ENCODE results near the gene NAA16.
"Not testable (repeated sequence)": the region's sequence is repeated elsewhere in the genome, so short reads cannot be mapped to it uniquely, and the experiment has no call there.

The NAA16 gene

DNA sequence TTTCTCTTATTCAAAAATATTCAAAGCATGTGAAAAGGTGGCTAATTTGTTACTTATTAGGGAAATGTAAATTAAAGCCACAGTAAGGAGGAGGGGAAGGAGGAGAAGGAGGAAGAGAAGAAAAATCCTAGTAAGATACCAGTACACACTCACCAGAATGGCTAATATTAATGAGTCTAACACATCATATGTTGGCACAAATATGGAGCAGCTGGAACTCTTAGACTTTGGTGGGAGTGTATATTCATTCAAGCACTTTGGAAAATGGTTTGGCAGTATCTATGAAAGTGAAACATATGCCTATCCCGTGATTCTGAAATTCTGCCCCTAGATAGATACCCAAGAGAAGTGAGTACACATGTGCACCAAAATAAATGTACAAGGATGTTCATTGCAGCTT, 108.1 kb downstream of the NAA16 start:
- no peaks in the 10 kb centered on the region for H3K79me2 ChIP-seq (ENCODE audit: control insufficient read depth, low read length)
- no peaks in the 10 kb centered on the region for H3K27me3 ChIP-seq (ENCODE audit: control insufficient read depth, low read length)
- H3K27ac ChIP-seq (ENCODE audit: low read depth, low read length) = no peak overlapping the region
- H3F3A ChIP-seq (ENCODE audit: control insufficient read depth, insufficient read depth) = no peaks in the 10 kb centered on the region
- TF ChIP-seq, protein P1, sequence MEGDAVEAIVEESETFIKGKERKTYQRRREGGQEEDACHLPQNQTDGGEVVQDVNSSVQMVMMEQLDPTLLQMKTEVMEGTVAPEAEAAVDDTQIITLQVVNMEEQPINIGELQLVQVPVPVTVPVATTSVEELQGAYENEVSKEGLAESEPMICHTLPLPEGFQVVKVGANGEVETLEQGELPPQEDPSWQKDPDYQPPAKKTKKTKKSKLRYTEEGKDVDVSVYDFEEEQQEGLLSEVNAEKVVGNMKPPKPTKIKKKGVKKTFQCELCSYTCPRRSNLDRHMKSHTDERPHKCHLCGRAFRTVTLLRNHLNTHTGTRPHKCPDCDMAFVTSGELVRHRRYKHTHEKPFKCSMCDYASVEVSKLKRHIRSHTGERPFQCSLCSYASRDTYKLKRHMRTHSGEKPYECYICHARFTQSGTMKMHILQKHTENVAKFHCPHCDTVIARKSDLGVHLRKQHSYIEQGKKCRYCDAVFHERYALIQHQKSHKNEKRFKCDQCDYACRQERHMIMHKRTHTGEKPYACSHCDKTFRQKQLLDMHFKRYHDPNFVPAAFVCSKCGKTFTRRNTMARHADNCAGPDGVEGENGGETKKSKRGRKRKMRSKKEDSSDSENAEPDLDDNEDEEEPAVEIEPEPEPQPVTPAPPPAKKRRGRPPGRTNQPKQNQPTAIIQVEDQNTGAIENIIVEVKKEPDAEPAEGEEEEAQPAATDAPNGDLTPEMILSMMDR (IDR thresholded peaks at IDR 0.05; ENCODE audit: low read depth, low read length, poor library complexity, severe bottlenecking) = no peak
- TF ChIP-seq EZH2phosphoT487 (IDR thresholded peaks at IDR 0.05; ENCODE audit: borderline replicate concordance, low read length) = no peak
- no peak overlapping the region for H3K4me3 ChIP-seq (ENCODE audit: low read length)
- peaks cover 11% of the 10 kb centered on the region for H3K4me1 ChIP-seq (ENCODE audit: control insufficient read depth, low read length)
- no peaks in the 10 kb centered on the region for H4K20me1 ChIP-seq (ENCODE audit: control insufficient read depth, insufficient read depth, low read depth, low read length)
- no peaks in the 10 kb centered on the region for H3K9me3 ChIP-seq (ENCODE audit: control insufficient read depth, insufficient read depth, low read length)
- no peaks in the 10 kb centered on the region for H3K36me3 ChIP-seq (ENCODE audit: control insufficient read depth, low read length)
- H3K4me2 ChIP-seq (ENCODE audit: low read length) = no peak overlapping the region
- H3K9me2 ChIP-seq (replicated peaks; ENCODE audit: control insufficient read depth, low read length) = no peaks in the 10 kb centered on the region

DNA sequence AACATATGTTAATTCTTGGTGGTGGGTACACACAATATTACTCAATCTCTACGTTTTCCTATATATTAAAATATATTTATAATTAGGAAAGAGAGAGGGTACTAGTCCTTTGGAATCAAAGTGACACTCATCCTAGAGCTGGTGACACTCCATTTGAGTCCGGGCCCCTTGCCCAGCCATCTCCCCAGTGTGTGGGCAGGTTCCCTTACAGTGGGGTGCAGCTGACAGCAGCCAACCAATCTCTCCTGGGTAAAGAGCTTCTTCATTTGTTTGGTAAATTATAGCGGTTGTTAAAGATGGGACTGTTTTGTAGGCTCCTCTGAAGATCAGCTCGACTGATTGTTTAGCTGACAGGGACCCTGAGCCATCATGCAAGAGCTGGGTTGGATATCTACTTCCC, 109.1 kb downstream of the NAA16 start:
- Histone ChIP-seq H3K79me2 (ENCODE audit: control insufficient read depth, low read length) (no peaks in the 10 kb centered on the region), H3K4me2 (ENCODE audit: low read length) (no peak overlapping the region), H3K36me3 (ENCODE audit: control insufficient read depth, low read length) (no peaks in the 10 kb centered on the region), H3K4me1 (ENCODE audit: control insufficient read depth, low read length) (peaks cover 11% of the 10 kb centered on the region), H3F3A (ENCODE audit: control insufficient read depth, insufficient read depth) (no peaks in the 10 kb centered on the region), H3K9me2 (replicated peaks; ENCODE audit: control insufficient read depth, low read length) (no peaks in the 10 kb centered on the region), H3K9me3 (ENCODE audit: control insufficient read depth, insufficient read depth, low read length) (no peaks in the 10 kb centered on the region), H3K4me3 (ENCODE audit: low read length) (no peak overlapping the region), H3K27ac (ENCODE audit: low read depth, low read length) (no peak overlapping the region), H4K20me1 (ENCODE audit: control insufficient read depth, insufficient read depth, low read depth, low read length) (no peaks in the 10 kb centered on the region), H3K27me3 (ENCODE audit: control insufficient read depth, low read length) (no peaks in the 10 kb centered on the region)
- TF ChIP-seq, protein P1 (IDR thresholded peaks at IDR 0.05; ENCODE audit: low read depth, low read length, poor library complexity, severe bottlenecking) = no peak
- TF ChIP-seq EZH2phosphoT487 (IDR thresholded peaks at IDR 0.05; ENCODE audit: borderline replicate concordance, low read length) = no peak

DNA sequence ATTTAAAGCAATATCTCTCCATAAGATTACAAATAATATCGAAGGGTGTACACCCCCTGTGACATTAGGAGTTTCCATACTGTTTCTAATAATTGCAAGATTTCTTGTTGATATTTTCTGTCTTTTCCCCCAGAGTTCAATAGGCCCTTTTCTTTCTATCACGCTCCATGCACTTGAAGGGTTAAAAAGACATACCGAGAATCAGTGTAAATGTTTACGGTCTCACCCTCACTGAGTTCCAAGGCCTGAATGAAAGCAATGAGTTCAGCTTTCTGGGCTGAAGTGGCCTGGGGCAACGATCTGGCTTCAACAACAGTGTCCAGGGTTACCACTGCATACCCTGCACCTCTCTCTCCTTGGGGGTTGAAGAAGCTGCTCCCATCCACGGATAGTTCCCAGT, 110.3 kb downstream of the NAA16 start:
- H3K4me2 ChIP-seq (ENCODE audit: low read length); H3F3A ChIP-seq (ENCODE audit: control insufficient read depth, insufficient read depth); H4K20me1 ChIP-seq (ENCODE audit: control insufficient read depth, insufficient read depth, low read depth, low read length); H3K27ac ChIP-seq (ENCODE audit: low read depth, low read length); H3K4me3 ChIP-seq (ENCODE audit: low read length); H3K9me2 ChIP-seq (replicated peaks; ENCODE audit: control insufficient read depth, low read length); H3K9me3 ChIP-seq (ENCODE audit: control insufficient read depth, insufficient read depth, low read length); H3K27me3 ChIP-seq (ENCODE audit: control insufficient read depth, low read length); H3K79me2 ChIP-seq (ENCODE audit: control insufficient read depth, low read length); H3K36me3 ChIP-seq (ENCODE audit: control insufficient read depth, low read length): not testable (repeated sequence)
- H3K4me1 ChIP-seq (ENCODE audit: control insufficient read depth, low read length) = peaks cover 11% of the 10 kb centered on the region

DNA sequence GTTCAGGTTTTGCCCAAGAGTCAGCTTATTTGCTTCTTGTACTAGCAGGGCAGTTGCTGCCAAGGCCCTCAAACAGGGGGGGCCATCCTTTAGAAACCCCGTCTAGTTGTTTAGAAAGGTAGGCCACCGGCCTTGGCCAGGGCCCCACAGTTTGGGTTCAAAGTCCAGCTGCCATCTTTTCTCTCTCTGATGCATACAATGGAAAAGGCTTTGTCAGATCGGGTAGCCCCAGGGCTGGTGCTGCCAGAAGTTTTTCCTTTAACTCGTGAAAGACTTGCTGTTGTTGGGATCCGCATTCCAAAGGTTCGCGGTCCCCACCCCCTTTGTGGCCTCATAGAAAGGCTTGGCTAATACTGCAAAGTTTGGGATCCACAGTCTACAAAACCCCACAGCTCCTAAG, 110.9 kb downstream of the NAA16 start:
- H3K4me1 ChIP-seq (ENCODE audit: control insufficient read depth, low read length) = peaks cover 11% of the 10 kb centered on the region
- not testable (repeated sequence) for H3F3A ChIP-seq (ENCODE audit: control insufficient read depth, insufficient read depth); H3K79me2 ChIP-seq (ENCODE audit: control insufficient read depth, low read length); H3K4me2 ChIP-seq (ENCODE audit: low read length); H3K4me3 ChIP-seq (ENCODE audit: low read length); H3K9me3 ChIP-seq (ENCODE audit: control insufficient read depth, insufficient read depth, low read length); H3K27me3 ChIP-seq (ENCODE audit: control insufficient read depth, low read length); H4K20me1 ChIP-seq (ENCODE audit: control insufficient read depth, insufficient read depth, low read depth, low read length); H3K27ac ChIP-seq (ENCODE audit: low read depth, low read length); H3K9me2 ChIP-seq (replicated peaks; ENCODE audit: control insufficient read depth, low read length); H3K36me3 ChIP-seq (ENCODE audit: control insufficient read depth, low read length)

DNA sequence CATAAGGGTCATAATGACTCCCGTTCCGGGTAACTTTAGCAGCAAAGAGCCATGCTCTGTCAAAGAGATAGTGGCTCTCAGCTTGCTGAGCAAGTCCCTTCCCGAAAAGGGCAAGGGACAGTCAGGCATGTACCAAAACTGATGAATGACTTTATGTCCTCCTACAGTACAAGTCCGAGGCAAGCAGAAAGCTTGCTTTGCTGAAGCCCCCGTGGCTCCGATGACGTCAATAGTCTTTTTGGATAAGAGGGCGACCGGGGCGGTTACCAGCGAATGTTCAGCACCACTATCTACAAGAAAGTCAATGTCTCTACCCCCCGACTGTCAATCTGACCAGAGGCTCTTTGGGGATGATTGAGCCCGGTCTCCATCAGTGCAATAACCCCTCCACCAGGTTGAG, 112.2 kb downstream of the NAA16 start:
- H3K4me3 ChIP-seq (ENCODE audit: low read length); H3K9me3 ChIP-seq (ENCODE audit: control insufficient read depth, insufficient read depth, low read length); H3K9me2 ChIP-seq (replicated peaks; ENCODE audit: control insufficient read depth, low read length); H3K36me3 ChIP-seq (ENCODE audit: control insufficient read depth, low read length); H3K27ac ChIP-seq (ENCODE audit: low read depth, low read length); H3K4me2 ChIP-seq (ENCODE audit: low read length); H3F3A ChIP-seq (ENCODE audit: control insufficient read depth, insufficient read depth); H4K20me1 ChIP-seq (ENCODE audit: control insufficient read depth, insufficient read depth, low read depth, low read length); H3K79me2 ChIP-seq (ENCODE audit: control insufficient read depth, low read length); H3K27me3 ChIP-seq (ENCODE audit: control insufficient read depth, low read length): not testable (repeated sequence)
- H3K4me1 ChIP-seq (ENCODE audit: control insufficient read depth, low read length) = peaks cover 11% of the 10 kb centered on the region

DNA sequence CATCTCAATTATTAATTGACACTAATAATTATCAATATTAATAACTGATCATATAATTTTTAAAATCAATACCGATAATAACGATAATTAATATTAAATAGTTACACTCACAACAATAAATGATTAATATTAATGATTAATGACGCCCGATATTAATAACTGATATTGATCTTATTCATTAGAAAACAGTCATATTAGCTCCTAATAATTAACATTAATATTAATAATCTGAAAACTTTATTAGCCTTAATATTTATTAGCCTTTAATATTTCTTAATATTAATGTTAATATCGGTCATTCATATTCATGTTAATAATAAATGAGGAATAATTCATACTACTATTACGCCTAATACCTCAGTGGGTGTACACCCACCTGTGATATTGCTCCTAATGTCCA, 113.6 kb downstream of the NAA16 start:
- not testable (repeated sequence) for H3K27me3 ChIP-seq (ENCODE audit: control insufficient read depth, low read length); H3K9me3 ChIP-seq (ENCODE audit: control insufficient read depth, insufficient read depth, low read length); H3K4me1 ChIP-seq (ENCODE audit: control insufficient read depth, low read length); H3K9me2 ChIP-seq (replicated peaks; ENCODE audit: control insufficient read depth, low read length); H3F3A ChIP-seq (ENCODE audit: control insufficient read depth, insufficient read depth); H3K36me3 ChIP-seq (ENCODE audit: control insufficient read depth, low read length); H3K4me3 ChIP-seq (ENCODE audit: low read length); H3K4me2 ChIP-seq (ENCODE audit: low read length); H4K20me1 ChIP-seq (ENCODE audit: control insufficient read depth, insufficient read depth, low read depth, low read length); H3K79me2 ChIP-seq (ENCODE audit: control insufficient read depth, low read length); H3K27ac ChIP-seq (ENCODE audit: low read depth, low read length)
